Measurements from ENCODE around the gene FAM156B. TPM values are rescaled to one million over a fixed set of nuclear protein-coding genes. Genes with fewer than 3 reads are reported as not detected.
"Not testable (repeated sequence)": the region's sequence is repeated elsewhere in the genome, so short reads cannot be mapped to it uniquely, and the experiment has no call there.

FAM156B gene
- total RNA-seq, 1 experiment from 2014 or later = 21.8 TPM

DNA sequence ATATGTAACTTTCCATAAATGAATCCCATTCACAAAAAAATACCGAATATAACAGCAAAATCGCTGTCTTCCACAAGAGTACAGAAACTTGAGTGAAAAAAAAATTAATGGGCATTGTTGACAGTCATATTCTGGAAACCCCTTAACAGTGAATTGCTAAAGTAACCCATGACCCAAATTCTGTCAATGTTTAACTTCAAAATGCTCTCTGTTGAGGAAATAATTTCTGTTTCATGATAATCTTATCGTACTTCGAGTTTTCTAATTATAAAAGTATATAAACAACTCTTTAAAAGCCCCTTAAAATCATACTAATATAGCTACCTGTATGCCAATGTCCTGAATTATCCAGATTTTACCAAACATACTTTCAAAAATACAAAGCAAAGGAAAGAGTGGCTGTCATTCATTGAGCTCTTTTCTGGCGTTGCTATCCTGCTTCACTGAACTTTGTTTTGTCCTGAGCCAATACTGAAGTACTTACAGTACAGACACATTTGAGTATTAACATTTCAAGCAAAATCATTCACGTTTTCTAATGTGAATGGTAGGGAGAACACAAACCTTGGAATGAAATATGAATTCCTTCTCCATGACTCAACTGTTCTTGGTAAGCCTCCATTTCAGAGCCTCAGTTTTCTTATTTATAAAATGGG, 31.7 kb upstream of the FAM156B start:
- CTCF ChIA-PET = no interaction called here
- POLR2A ChIA-PET (ENCODE audit: low non-redundant PET) = no interaction called here
- no peaks in the 10 kb centered on the region for H3K9me3 ChIP-seq (ENCODE audit: low read depth, low read length, poor library complexity, severe bottlenecking)
- no TSS peak for BruUV-seq (replicated peaks)
- no peaks in the 10 kb centered on the region for H3K36me3 ChIP-seq (ENCODE audit: insufficient read depth, low read length, poor library complexity, severe bottlenecking)
- peaks cover 40% of the 10 kb centered on the region for H3K27me3 ChIP-seq (replicated peaks; ENCODE audit: insufficient read depth, low read depth, low read length, poor library complexity)
- H3K27ac ChIP-seq (ENCODE audit: low read depth, low read length, poor library complexity, severe bottlenecking) = no peak overlapping the region
- no peak for TF ChIP-seq EZH2 (IDR thresholded peaks at IDR 0.05; ENCODE audit: borderline replicate concordance, low read depth, low read length, poor library complexity, severe bottlenecking)
- TF ChIP-seq CTCF (conservative IDR thresholded peaks at IDR 0.05; ENCODE audit: low read depth, low read length) = no peak
- no peak overlapping the region for H3K4me3 ChIP-seq (ENCODE audit: low read depth, low read length, poor library complexity, severe bottlenecking)
- no peak for DNase-seq (ENCODE audit: low spot score)
- intact Hi-C loops (cut with micrococcal nuclease; ENCODE audit: unreplicated experiment) = no loop called here
- H3K4me1 ChIP-seq (ENCODE audit: insufficient read depth, low read length, poor library complexity, severe bottlenecking) = no peaks in the 10 kb centered on the region

- H3K27ac ChIP-seq (ENCODE audit: low read depth, low read length, poor library complexity, severe bottlenecking) = no peak within 1 kb of the TSS
- ChIA-PET POLR2A (ENCODE audit: low non-redundant PET) (no interaction called here), CTCF (no interaction called here)
These were observed 29.4 kb upstream of the FAM156B start, which contains the start of gene XAGE3 for GRCh38 chrX:52867610-52868348. TSS of gene XAGE3 (minus strand) at chrX:52868083. CDS start at chrX:52867133, 950 bp downstream.

GRCh38 chrX:52870046-52870445, 27.1 kb upstream of the FAM156B start:
- intact Hi-C loops (cut with micrococcal nuclease; ENCODE audit: unreplicated experiment) = no loop called here
- ChIA-PET CTCF (no interaction called here), POLR2A (ENCODE audit: low non-redundant PET) (no interaction called here)
- Histone ChIP-seq H3K27ac (ENCODE audit: low read depth, low read length, poor library complexity, severe bottlenecking) (no peak overlapping the region), H3K36me3 (ENCODE audit: insufficient read depth, low read length, poor library complexity, severe bottlenecking) (no peaks in the 10 kb centered on the region), H3K4me1 (ENCODE audit: insufficient read depth, low read length, poor library complexity, severe bottlenecking) (no peaks in the 10 kb centered on the region), H3K4me3 (ENCODE audit: low read depth, low read length, poor library complexity, severe bottlenecking) (no peak overlapping the region), H3K9me3 (ENCODE audit: low read depth, low read length, poor library complexity, severe bottlenecking) (no peaks in the 10 kb centered on the region), H3K27me3 (replicated peaks; ENCODE audit: insufficient read depth, low read depth, low read length, poor library complexity) (peaks cover 16% of the 10 kb centered on the region)
- no peak for DNase-seq (ENCODE audit: low spot score)
- TF ChIP-seq CTCF (conservative IDR thresholded peaks at IDR 0.05; ENCODE audit: low read depth, low read length) (no peak), EZH2 (IDR thresholded peaks at IDR 0.05; ENCODE audit: borderline replicate concordance, low read depth, low read length, poor library complexity, severe bottlenecking) (no peak)
- BruUV-seq (replicated peaks) = no TSS peak

More at GRCh38 chrX:52867610-52868348, 29.4 kb upstream of the FAM156B start, which contains the start of gene XAGE3:
- Histone ChIP-seq H3K36me3 (ENCODE audit: insufficient read depth, low read length, poor library complexity, severe bottlenecking) (no peaks in the 10 kb centered on the region), H3K27me3 (replicated peaks; ENCODE audit: insufficient read depth, low read depth, low read length, poor library complexity) (peaks cover 35% of the 10 kb centered on the region), H3K4me3 (ENCODE audit: low read depth, low read length, poor library complexity, severe bottlenecking) (no peak within 1 kb of the TSS), H3K4me1 (ENCODE audit: insufficient read depth, low read length, poor library complexity, severe bottlenecking) (no peaks in the 10 kb centered on the region), H3K9me3 (ENCODE audit: low read depth, low read length, poor library complexity, severe bottlenecking) (no peaks in the 10 kb centered on the region)
- intact Hi-C loops (cut with micrococcal nuclease; ENCODE audit: unreplicated experiment) = no loop called here
- no peak for TF ChIP-seq CTCF (conservative IDR thresholded peaks at IDR 0.05; ENCODE audit: low read depth, low read length)
- TF ChIP-seq EZH2 (IDR thresholded peaks at IDR 0.05; ENCODE audit: borderline replicate concordance, low read depth, low read length, poor library complexity, severe bottlenecking) = no peak
- no peak for DNase-seq (ENCODE audit: low spot score)
- BruUV-seq (replicated peaks) = no TSS peak

DNA sequence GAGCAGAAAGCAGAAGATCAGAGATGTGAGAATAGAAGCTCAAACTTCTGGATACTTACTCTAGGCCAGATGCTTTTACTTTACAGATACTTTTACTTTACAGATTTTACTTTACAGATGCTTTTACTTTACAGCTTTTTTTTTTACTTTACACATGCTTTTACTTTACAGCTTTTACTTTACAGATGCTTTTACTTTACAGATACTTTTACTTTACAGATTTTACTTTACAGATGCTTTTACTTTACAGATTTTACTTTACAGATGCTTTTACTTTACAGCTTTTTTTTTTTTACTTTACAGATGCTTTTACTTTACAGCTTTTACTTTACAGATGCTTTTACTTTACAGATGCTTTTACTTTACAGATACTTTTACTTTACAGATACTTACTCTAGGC, 23.3 kb upstream of the FAM156B start:
- H3K27ac ChIP-seq (ENCODE audit: low read depth, low read length, poor library complexity, severe bottlenecking); DNase-seq (ENCODE audit: low spot score); H3K4me3 ChIP-seq (ENCODE audit: low read depth, low read length, poor library complexity, severe bottlenecking); intact Hi-C loops (cut with micrococcal nuclease; ENCODE audit: unreplicated experiment); H3K9me3 ChIP-seq (ENCODE audit: low read depth, low read length, poor library complexity, severe bottlenecking); BruUV-seq (replicated peaks); POLR2A ChIA-PET (ENCODE audit: low non-redundant PET); H3K36me3 ChIP-seq (ENCODE audit: insufficient read depth, low read length, poor library complexity, severe bottlenecking); H3K4me1 ChIP-seq (ENCODE audit: insufficient read depth, low read length, poor library complexity, severe bottlenecking): not testable (repeated sequence)
- CTCF ChIA-PET = interaction anchor here (0.6 kb wide), 1 partner anchor 169 kb away, joined by 3 read pairs; no protein-coding TSS in a partner anchor
- peaks cover 12% of the 10 kb centered on the region for H3K27me3 ChIP-seq (replicated peaks; ENCODE audit: insufficient read depth, low read depth, low read length, poor library complexity)
